DND-41 (cell line): Measurements from ENCODE around the gene DCPS.

Experiments
- ATAC-seq: fragments of 200-7000 bp; cut with Tn5 transposase; 3 replicates; pipeline ENCODE4 v1.9.1; 2021; ENCODE audit warnings: low read depth; ENCODE audit not compliant: insufficient read depth
- DNase-seq: peaks from one replicate; pipeline ENCODE4 v3.0.0-alpha.2; 2020
- H2AFZ ChIP-seq: 2 replicates; pipeline ENCODE4 v1.6.0; 2012; ENCODE audit warnings: low read depth, low read length
- H3K27ac ChIP-seq: 2 replicates; pipeline ENCODE4 v1.5.1; 2012; ENCODE audit warnings: low read length, inconsistent platforms
- H3K27me3 ChIP-seq: fragments of 200-600 bp; sonication (generic); 2 replicates; pipeline ENCODE4 v1.6.0; 2012; ENCODE audit warnings: low read length, mild to moderate bottlenecking, inconsistent platforms; ENCODE audit not compliant: insufficient read depth, poor library complexity
- H3K36me3 ChIP-seq: 2 replicates; pipeline ENCODE4 v1.5.1; 2012; ENCODE audit warnings: low read length, inconsistent platforms; ENCODE audit not compliant: insufficient read depth
- H3K4me1 ChIP-seq: 2 replicates; pipeline ENCODE4 v1.5.1; 2012; ENCODE audit warnings: mild to moderate bottlenecking, low read length; ENCODE audit not compliant: insufficient read depth
- H3K4me2 ChIP-seq: 2 replicates; pipeline ENCODE4 v1.6.0; 2012; ENCODE audit warnings: mild to moderate bottlenecking, moderate library complexity, low read length, inconsistent platforms; ENCODE audit not compliant: insufficient read depth
- H3K4me3 ChIP-seq, 2 experiments: fragments of 200-600 bp in 1 of 2; shearing (Covaris generic) in 1 of 2; 2 replicates each; pipeline ENCODE4 v1.5.1; 2012 to 2016; ENCODE audit warnings: inconsistent platforms in 2 of 2, low read length in 2 of 2, mild to moderate bottlenecking in 2 of 2, low read depth in 1 of 2, moderate library complexity in 1 of 2
- H3K79me2 ChIP-seq: 2 replicates; pipeline ENCODE4 v1.6.0; 2012; ENCODE audit warnings: low read length, inconsistent platforms; ENCODE audit not compliant: insufficient read depth
- H3K9ac ChIP-seq: 2 replicates; pipeline ENCODE4 v1.6.0; 2012; ENCODE audit warnings: low read depth, mild to moderate bottlenecking, inconsistent platforms, low read length, moderate library complexity
- H3K9me3 ChIP-seq: 2 replicates; pipeline ENCODE4 v1.5.1; 2012; ENCODE audit warnings: low read length, moderate library complexity, mild to moderate bottlenecking, inconsistent platforms; ENCODE audit not compliant: insufficient read depth, severe bottlenecking
- H4K20me1 ChIP-seq: 2 replicates; pipeline ENCODE4 v1.6.0; 2012; ENCODE audit warnings: low read length; ENCODE audit not compliant: insufficient read depth
- CTCF ChIP-seq: IDR thresholded peaks from 2 replicates; pipeline ENCODE4 v1.5.1; 2012; ENCODE audit warnings: borderline replicate concordance, low read length, moderate library complexity, mild to moderate bottlenecking; ENCODE audit not compliant: poor library complexity, severe bottlenecking; ENCODE audit errors: extremely low read depth
- EZH2 ChIP-seq: IDR thresholded peaks from 3 replicates; pipeline ENCODE4 v1.6.1; 2012; ENCODE audit warnings: borderline replicate concordance, low read depth, mild to moderate bottlenecking, moderate library complexity, low read length, inconsistent platforms; ENCODE audit not compliant: severe bottlenecking

Gene DCPS

GRCh38 chr11:126354631-126355323 lies 50.9 kb downstream of the DCPS start:
- Histone ChIP-seq H3K36me3 (peaks cover 22% of the 10 kb centered on the region), H4K20me1 (peaks cover 33% of the 10 kb centered on the region), H3K79me2 (peaks cover 93% of the 10 kb centered on the region), H3K4me1 (peaks cover 79% of the 10 kb centered on the region), H3K9ac (peak overlapping the region; percentile 89), H3K27me3 (no peaks in the 10 kb centered on the region), H3K4me2 (peak overlapping the region; percentile 96), H3K27ac (peak overlapping the region; percentile 95), H3K9me3 (no peaks in the 10 kb centered on the region), H2AFZ (peak overlapping the region; percentile 94), H3K4me3 (peak overlapping the region; percentile 75 to 78)
- ATAC-seq (peak; percentile 44), DNase-seq (peak; percentile 36)
- TF ChIP-seq CTCF (no peak), EZH2 (no peak)

GRCh38 chr11:126355324-126355925 lies 51.6 kb downstream of the DCPS start, which contains the start of gene ST3GAL4:
Gene ST3GAL4, plus strand, starts transcription at chr11:126355686. Its CDS starts 50,470 bp downstream, at chr11:126406156.
- H3K36me3 ChIP-seq: peaks cover 18% of the 10 kb centered on the region
- H2AFZ ChIP-seq: peak within 1 kb of the TSS; percentile 94
- peak within 1 kb of the TSS; percentile 75 to 78 for H3K4me3 ChIP-seq
- peaks cover 33% of the 10 kb centered on the region for H4K20me1 ChIP-seq
- H3K79me2 ChIP-seq: peaks cover 91% of the 10 kb centered on the region
- H3K4me2 ChIP-seq: peak within 1 kb of the TSS; percentile 96
- H3K27ac ChIP-seq: peak within 1 kb of the TSS; percentile 95
- peak within 1 kb of the TSS; percentile 89 for H3K9ac ChIP-seq
- H3K9me3 ChIP-seq: no peaks in the 10 kb centered on the region
- no peaks in the 10 kb centered on the region for H3K27me3 ChIP-seq
- peak; percentile 86 for DNase-seq
- TF ChIP-seq CTCF (peak; percentile 12), EZH2 (no peak)
- ATAC-seq: peak; percentile 76
- peaks cover 77% of the 10 kb centered on the region for H3K4me1 ChIP-seq

GRCh38 chr11:126355926-126356897 lies 52.4 kb downstream of the DCPS start:
- H3K4me2 ChIP-seq: peak overlapping the region; percentile 96
- H3K9ac ChIP-seq: peak overlapping the region; percentile 89
- ATAC-seq (peak; percentile 25), DNase-seq (peak; percentile 60)
- H2AFZ ChIP-seq: peak overlapping the region; percentile 69
- H3K9me3 ChIP-seq: no peaks in the 10 kb centered on the region
- TF ChIP-seq CTCF (no peak), EZH2 (no peak)
- H3K79me2 ChIP-seq: peaks cover 88% of the 10 kb centered on the region
- H3K27me3 ChIP-seq: no peaks in the 10 kb centered on the region
- peaks cover 14% of the 10 kb centered on the region for H3K36me3 ChIP-seq
- H3K4me3 ChIP-seq: peak overlapping the region; percentile 75 to 78; a peak in 3 of 4 replicates
- H4K20me1 ChIP-seq: peaks cover 35% of the 10 kb centered on the region
- H3K4me1 ChIP-seq: peaks cover 69% of the 10 kb centered on the region
- H3K27ac ChIP-seq: peak overlapping the region; percentile 72
